ENCODE data around the gene INMT. TPM values are rescaled to one million over a fixed set of nuclear protein-coding genes. Genes with fewer than 3 reads are reported as not detected.
A peak's percentile ranks its signal among the peaks of the same experiment; 100 is the strongest.

INMT gene
- total RNA-seq, 4 donors from 2014 or later = 3.1 to 24.8 (median 4.8) TPM

DNA sequence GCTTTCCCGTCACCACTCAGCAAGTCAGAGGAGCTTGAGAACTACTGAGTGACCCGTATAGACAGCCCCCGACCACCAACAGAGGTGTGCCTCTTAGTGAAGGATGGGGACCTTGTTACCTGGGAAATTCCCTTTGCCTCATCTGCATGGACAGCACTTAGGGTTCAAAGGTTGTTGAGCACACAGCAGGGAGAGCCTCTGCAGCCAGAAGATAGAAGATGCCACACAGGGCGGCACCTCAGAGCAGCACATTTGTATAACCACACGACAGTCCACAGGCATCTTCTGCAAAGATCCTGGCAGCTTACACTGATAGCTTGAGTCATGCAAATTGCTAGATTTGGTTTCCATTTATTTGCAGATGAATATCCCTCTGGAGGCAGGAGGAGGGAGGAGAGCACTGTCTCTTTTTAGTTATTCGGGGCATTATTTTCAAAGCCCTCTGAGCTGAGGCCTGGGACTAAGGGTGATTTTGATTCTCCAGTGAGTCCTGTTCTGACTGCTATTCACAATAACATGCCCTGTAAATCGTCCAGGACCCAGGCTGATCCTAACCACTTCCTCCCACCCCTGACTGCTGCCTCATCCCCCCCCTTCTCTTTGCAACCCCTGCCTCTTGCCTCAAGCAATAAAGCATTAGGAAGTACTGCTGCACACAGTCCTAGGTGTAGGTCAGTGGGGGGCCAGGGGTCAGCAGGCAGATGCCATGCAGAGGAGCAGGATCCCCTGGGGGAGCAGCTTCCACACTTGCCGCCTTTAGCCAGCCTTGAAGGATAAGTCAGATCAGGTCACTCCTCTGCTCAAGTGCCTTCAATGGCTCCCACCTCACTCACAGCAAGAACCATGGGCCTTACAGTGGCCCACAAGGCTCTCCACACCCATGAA is 24.6 kb upstream of the INMT start:
- DNase-seq = peak in 2 of 3 donors; percentile 82 to 84
- no peaks in the 10 kb centered on the region for H3K9me3 ChIP-seq
- H3K4me1 ChIP-seq = no peaks in the 10 kb centered on the region
- no peaks in the 10 kb centered on the region for H3K36me3 ChIP-seq
- H3K27ac ChIP-seq = peak overlapping the region in 3 of 4 donors; percentile 33 to 43 (median 38)
- TF ChIP-seq CTCF (IDR thresholded peaks at IDR 0.05) = no peak
- TF ChIP-seq POLR2A (IDR thresholded peaks at IDR 0.05) = no peak
- H3K4me3 ChIP-seq = peak overlapping the region in 2 of 4 donors; percentile 4 to 9
- H3K27me3 ChIP-seq = no peaks in the 10 kb centered on the region

- TF ChIP-seq CTCF (IDR thresholded peaks at IDR 0.05) = no peak
- TF ChIP-seq POLR2A (IDR thresholded peaks at IDR 0.05) = no peak
Observed at GRCh38 chr7:30728591-30729100, 23.3 kb upstream of the INMT start.

DNA sequence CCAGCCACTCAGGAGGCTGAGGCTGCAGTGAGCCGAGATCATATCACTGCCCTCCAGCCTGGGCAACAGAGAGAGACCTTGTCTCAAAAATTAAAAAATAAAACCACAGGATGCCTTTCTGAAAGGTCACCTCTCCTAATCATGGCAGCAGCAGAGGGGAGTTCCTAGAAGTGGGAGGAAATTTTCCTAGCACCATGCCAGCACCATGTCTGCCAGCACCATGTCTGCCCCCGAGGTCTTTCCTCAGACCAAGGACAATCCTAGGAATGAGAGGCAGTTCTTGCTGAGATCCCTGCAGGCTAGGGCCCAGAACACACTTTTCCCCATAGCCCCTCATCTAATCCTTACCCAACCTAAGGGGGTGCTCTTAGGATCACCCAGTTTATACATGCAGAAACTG is 22.3 kb upstream of the INMT start:
- Histone ChIP-seq H3K9me3 (no peaks in the 10 kb centered on the region), H3K4me3 (no peak overlapping the region), H3K36me3 (no peaks in the 10 kb centered on the region), H3K27me3 (no peaks in the 10 kb centered on the region), H3K27ac (no peak overlapping the region), H3K4me1 (no peaks in the 10 kb centered on the region)
- TF ChIP-seq POLR2A (IDR thresholded peaks at IDR 0.05) = no peak
- TF ChIP-seq CTCF (IDR thresholded peaks at IDR 0.05) = no peak
- no peak for DNase-seq

More at GRCh38 chr7:30728591-30729100, 23.3 kb upstream of the INMT start:
- Histone ChIP-seq H3K9me3 (no peaks in the 10 kb centered on the region), H3K4me3 (no peak overlapping the region), H3K27ac (no peak overlapping the region), H3K36me3 (no peaks in the 10 kb centered on the region), H3K27me3 (no peaks in the 10 kb centered on the region), H3K4me1 (no peaks in the 10 kb centered on the region)
- no peak for DNase-seq

GRCh38 chr7:30730097-30730496 is 21.8 kb upstream of the INMT start:
- no peaks in the 10 kb centered on the region for H3K9me3 ChIP-seq

GRCh38 chr7:30730996-30731395 is 20.9 kb upstream of the INMT start:
- H3K4me3 ChIP-seq = no peak overlapping the region
- no peak for TF ChIP-seq CTCF (IDR thresholded peaks at IDR 0.05)
- TF ChIP-seq POLR2A (IDR thresholded peaks at IDR 0.05) = no peak
- no peaks in the 10 kb centered on the region for H3K36me3 ChIP-seq
- DNase-seq = no peak
- no peaks in the 10 kb centered on the region for H3K27me3 ChIP-seq
- no peaks in the 10 kb centered on the region for H3K4me1 ChIP-seq
- H3K27ac ChIP-seq = no peak overlapping the region
- H3K9me3 ChIP-seq = no peaks in the 10 kb centered on the region

More at GRCh38 chr7:30730097-30730496, 21.8 kb upstream of the INMT start:
- H3K36me3 ChIP-seq = no peaks in the 10 kb centered on the region
- H3K4me3 ChIP-seq = no peak overlapping the region
- no peak for DNase-seq
- H3K4me1 ChIP-seq = no peaks in the 10 kb centered on the region
- no peaks in the 10 kb centered on the region for H3K27me3 ChIP-seq
- H3K27ac ChIP-seq = no peak overlapping the region
- TF ChIP-seq POLR2A (IDR thresholded peaks at IDR 0.05) (no peak), CTCF (IDR thresholded peaks at IDR 0.05) (no peak)

Data from Peyer's patch (tissue), 4 donors.